Measurements from ENCODE around the gene KAT2B. TPM values are rescaled to one million over a fixed set of nuclear protein-coding genes. Genes with fewer than 3 reads are reported as not detected.

The KAT2B gene
- total and polyA plus RNA-seq, 2 donors (not counting 1 experiment from before 2014, with no cell fraction given), result 21.7 to 57.5 TPM

DNA sequence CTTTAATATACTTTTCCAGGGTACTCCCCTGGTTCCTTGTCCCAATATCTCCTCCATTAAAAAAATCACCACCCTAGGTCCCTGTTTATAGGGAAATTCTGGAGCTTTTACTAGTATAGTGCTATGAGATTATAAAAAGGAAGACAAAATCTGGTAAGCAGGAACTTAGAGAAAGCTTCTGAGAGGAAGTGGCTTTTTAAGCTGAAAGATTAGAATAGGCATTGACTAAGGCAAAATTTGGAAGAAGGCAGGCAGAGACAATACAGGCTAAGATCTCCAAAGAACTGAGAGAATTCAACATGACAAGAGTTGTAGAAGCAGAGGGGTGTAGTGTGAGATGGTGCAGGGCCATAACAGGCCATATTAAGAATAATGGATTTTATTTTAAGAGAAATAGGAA lies 120.0 kb downstream of the KAT2B start:
- H4K20me1 ChIP-seq (ENCODE audit: control insufficient read depth, insufficient read depth, low read length, poor library complexity, severe bottlenecking), result no peaks in the 10 kb centered on the region
- peak overlapping the region in 1 of 2 donors; percentile 76 for H3K27ac ChIP-seq (ENCODE audit: low read length in 2 of 2)
- ChIA-PET POLR2A (no interaction called here), CTCF (interaction anchor here (0.7 kb wide), 1 partner anchor 119 kb away, joined by 3 read pairs; no protein-coding TSS in a partner anchor)
- Mint-ChIP-seq H3K4me1 (peaks cover 30% of the 10 kb centered on the region), H3K4me3 (peak overlapping the region; percentile 20), H3K9me3 (ENCODE audit: insufficient read depth) (no peaks in the 10 kb centered on the region), H3K27me3 (no peaks in the 10 kb centered on the region), H3K27ac (peak overlapping the region; percentile 2)
- peaks cover 19 to 33% of the 10 kb centered on the region in 2 donors for H3K4me1 ChIP-seq (ENCODE audit: control insufficient read depth in 2 of 2, insufficient read depth in 2 of 2, low read length in 2 of 2)
- peak; percentile 24 for ATAC-seq (ENCODE audit: low read depth)
- intact Hi-C loops (cut with micrococcal nuclease), result loop anchor here (5.0 kb wide), 1 partner anchor 33 kb away; no protein-coding TSS in a partner anchor
- no peak overlapping the region for H3K9ac ChIP-seq (ENCODE audit: low read length)
- TF ChIP-seq, protein P1, sequence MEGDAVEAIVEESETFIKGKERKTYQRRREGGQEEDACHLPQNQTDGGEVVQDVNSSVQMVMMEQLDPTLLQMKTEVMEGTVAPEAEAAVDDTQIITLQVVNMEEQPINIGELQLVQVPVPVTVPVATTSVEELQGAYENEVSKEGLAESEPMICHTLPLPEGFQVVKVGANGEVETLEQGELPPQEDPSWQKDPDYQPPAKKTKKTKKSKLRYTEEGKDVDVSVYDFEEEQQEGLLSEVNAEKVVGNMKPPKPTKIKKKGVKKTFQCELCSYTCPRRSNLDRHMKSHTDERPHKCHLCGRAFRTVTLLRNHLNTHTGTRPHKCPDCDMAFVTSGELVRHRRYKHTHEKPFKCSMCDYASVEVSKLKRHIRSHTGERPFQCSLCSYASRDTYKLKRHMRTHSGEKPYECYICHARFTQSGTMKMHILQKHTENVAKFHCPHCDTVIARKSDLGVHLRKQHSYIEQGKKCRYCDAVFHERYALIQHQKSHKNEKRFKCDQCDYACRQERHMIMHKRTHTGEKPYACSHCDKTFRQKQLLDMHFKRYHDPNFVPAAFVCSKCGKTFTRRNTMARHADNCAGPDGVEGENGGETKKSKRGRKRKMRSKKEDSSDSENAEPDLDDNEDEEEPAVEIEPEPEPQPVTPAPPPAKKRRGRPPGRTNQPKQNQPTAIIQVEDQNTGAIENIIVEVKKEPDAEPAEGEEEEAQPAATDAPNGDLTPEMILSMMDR (IDR thresholded peaks at IDR 0.05), result no peak
- no peak for TF ChIP-seq EZH2 (IDR thresholded peaks at IDR 0.05; ENCODE audit: borderline replicate concordance, insufficient read depth, low read depth, low read length, poor library complexity, severe bottlenecking)
- peak overlapping the region; percentile 55 for H3K4me2 ChIP-seq (replicated peaks; ENCODE audit: low read depth, low read length, poor library complexity, severe bottlenecking)
- no peak overlapping the region for H2AFZ ChIP-seq (ENCODE audit: insufficient read depth, low read depth, low read length, poor library complexity, severe bottlenecking)
- H3K79me2 ChIP-seq (ENCODE audit: control insufficient read depth, insufficient read depth, low read length), result no peaks in the 10 kb centered on the region
- H3K27me3 ChIP-seq (replicated peaks in 1 of 4; ENCODE audit: control extremely low read depth in 1 of 4, control insufficient read depth in 3 of 4, insufficient read depth in 4 of 4, low read length in 3 of 4), result no peaks in the 10 kb centered on the region
- peak overlapping the region in 1 of 5 experiments; percentile 1 for H3K4me3 ChIP-seq (ENCODE audit: control extremely low read depth in 1 of 5, extremely low read depth in 1 of 5, insufficient read depth in 1 of 5, low read depth in 2 of 5, low read length in 4 of 5)
- no peaks in the 10 kb centered on the region for H3K9me3 ChIP-seq (ENCODE audit: control extremely low read depth in 1 of 3, control insufficient read depth in 2 of 3, insufficient read depth in 1 of 3, low read length in 2 of 3)
- peaks cover 0 to 5% of the 10 kb centered on the region in 2 experiments for H3K36me3 ChIP-seq (replicated peaks in 1 of 2; ENCODE audit: control extremely low read depth in 1 of 2, control insufficient read depth in 1 of 2, extremely low read depth in 1 of 2, insufficient read depth in 2 of 2, low read length in 1 of 2)
- DNase-seq, result peak; percentile 22

DNA sequence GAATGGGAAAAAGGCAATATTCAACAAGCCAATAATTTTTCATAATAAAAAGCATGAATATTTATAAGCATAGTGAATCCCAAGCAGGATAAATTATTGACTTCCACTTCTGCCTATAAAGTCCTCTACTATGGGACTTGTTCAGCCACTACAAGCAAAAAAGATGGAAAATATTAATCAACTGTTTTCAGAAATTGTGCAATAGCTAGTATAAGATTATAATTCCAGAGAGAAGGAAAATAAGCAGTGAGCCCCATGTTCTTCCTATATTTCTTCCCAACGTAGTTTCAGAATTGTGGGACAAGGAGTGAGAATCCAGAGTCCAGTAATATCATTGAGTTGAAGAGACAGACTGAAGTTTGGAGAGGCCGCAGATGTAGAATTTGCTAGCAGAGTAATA lies 121.5 kb downstream of the KAT2B start:
- Mint-ChIP-seq H3K27ac (no peak overlapping the region), H3K9me3 (ENCODE audit: insufficient read depth) (no peaks in the 10 kb centered on the region), H3K4me1 (peaks cover 33% of the 10 kb centered on the region), H3K27me3 (no peaks in the 10 kb centered on the region), H3K4me3 (no peak overlapping the region)
- CTCF ChIA-PET, result interaction anchor here (0.7 kb wide), 1 partner anchor 813 kb away, joined by 3 read pairs; no protein-coding TSS in a partner anchor
- Histone ChIP-seq H3K4me3 (ENCODE audit: control extremely low read depth in 1 of 5, extremely low read depth in 1 of 5, insufficient read depth in 1 of 5, low read depth in 2 of 5, low read length in 4 of 5) (no peak overlapping the region), H3K27ac (ENCODE audit: low read length in 2 of 2) (no peak overlapping the region), H3K4me1 (ENCODE audit: control insufficient read depth in 2 of 2, insufficient read depth in 2 of 2, low read length in 2 of 2) (peaks cover 19 to 34% of the 10 kb centered on the region in 2 donors), H2AFZ (ENCODE audit: insufficient read depth, low read depth, low read length, poor library complexity, severe bottlenecking) (no peak overlapping the region), H3K27me3 (replicated peaks in 1 of 4; ENCODE audit: control extremely low read depth in 1 of 4, control insufficient read depth in 3 of 4, insufficient read depth in 4 of 4, low read length in 3 of 4) (no peaks in the 10 kb centered on the region), H3K9ac (ENCODE audit: low read length) (no peak overlapping the region), H4K20me1 (ENCODE audit: control insufficient read depth, insufficient read depth, low read length, poor library complexity, severe bottlenecking) (no peaks in the 10 kb centered on the region), H3K9me3 (ENCODE audit: control extremely low read depth in 1 of 3, control insufficient read depth in 2 of 3, insufficient read depth in 1 of 3, low read length in 2 of 3) (no peaks in the 10 kb centered on the region), H3K36me3 (replicated peaks in 1 of 2; ENCODE audit: control extremely low read depth in 1 of 2, control insufficient read depth in 1 of 2, extremely low read depth in 1 of 2, insufficient read depth in 2 of 2, low read length in 1 of 2) (no peaks in the 10 kb centered on the region), H3K79me2 (ENCODE audit: control insufficient read depth, insufficient read depth, low read length) (no peaks in the 10 kb centered on the region), H3K4me2 (replicated peaks; ENCODE audit: low read depth, low read length, poor library complexity, severe bottlenecking) (no peak overlapping the region)
- TF ChIP-seq, protein P1 (IDR thresholded peaks at IDR 0.05), result no peak
- WGBS (ENCODE audit: insufficient coverage), result 100% methylated on average over 1 of the region's 2 CpGs
- ATAC-seq (ENCODE audit: low read depth) (no peak), DNase-seq (no peak)
- intact Hi-C loops (cut with micrococcal nuclease), result loop anchor here (5.0 kb wide), 1 partner anchor 34 kb away; no protein-coding TSS in a partner anchor
- POLR2A ChIA-PET, result no interaction called here

Data from B cell (primary cell).